ENCODE results near the gene P4HTM. TPM values are rescaled to one million over a fixed set of nuclear protein-coding genes. Genes with fewer than 3 reads are reported as not detected.

P4HTM gene
- total RNA-seq, 4 donors from 2014 or later: 18.5 to 57.2 (median 27.9) TPM

DNA sequence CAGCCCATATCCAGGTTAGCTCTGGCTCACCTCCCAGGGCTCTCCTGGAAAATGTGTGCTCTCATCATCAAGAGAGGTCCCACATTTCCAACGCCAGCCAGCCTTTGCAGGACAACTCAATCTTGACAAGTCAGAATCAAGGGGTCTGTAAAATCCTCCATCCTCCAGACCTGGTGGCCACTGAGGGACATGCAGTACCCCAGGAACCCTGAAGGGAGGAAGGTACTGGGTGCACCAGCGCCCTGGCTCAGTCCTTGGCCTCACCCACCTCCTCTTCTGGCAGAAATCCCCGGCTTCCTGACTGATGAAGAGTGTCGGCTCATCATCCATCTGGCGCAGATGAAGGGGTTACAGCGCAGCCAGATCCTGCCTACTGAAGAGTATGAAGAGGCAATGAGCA, 11.1 kb downstream of the P4HTM start:
- DNase-seq (ENCODE audit: low spot score in 2 of 2): no peak
- H3K4me1 ChIP-seq: peaks cover 6% of the 10 kb centered on the region
- no peaks in the 10 kb centered on the region for H3K27me3 ChIP-seq
- no peak overlapping the region for H3K27ac ChIP-seq
- H3K9me3 ChIP-seq: no peaks in the 10 kb centered on the region
- TF ChIP-seq, protein P1, sequence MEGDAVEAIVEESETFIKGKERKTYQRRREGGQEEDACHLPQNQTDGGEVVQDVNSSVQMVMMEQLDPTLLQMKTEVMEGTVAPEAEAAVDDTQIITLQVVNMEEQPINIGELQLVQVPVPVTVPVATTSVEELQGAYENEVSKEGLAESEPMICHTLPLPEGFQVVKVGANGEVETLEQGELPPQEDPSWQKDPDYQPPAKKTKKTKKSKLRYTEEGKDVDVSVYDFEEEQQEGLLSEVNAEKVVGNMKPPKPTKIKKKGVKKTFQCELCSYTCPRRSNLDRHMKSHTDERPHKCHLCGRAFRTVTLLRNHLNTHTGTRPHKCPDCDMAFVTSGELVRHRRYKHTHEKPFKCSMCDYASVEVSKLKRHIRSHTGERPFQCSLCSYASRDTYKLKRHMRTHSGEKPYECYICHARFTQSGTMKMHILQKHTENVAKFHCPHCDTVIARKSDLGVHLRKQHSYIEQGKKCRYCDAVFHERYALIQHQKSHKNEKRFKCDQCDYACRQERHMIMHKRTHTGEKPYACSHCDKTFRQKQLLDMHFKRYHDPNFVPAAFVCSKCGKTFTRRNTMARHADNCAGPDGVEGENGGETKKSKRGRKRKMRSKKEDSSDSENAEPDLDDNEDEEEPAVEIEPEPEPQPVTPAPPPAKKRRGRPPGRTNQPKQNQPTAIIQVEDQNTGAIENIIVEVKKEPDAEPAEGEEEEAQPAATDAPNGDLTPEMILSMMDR (IDR thresholded peaks at IDR 0.05): no peak
- TF ChIP-seq POLR2AphosphoS5 (IDR thresholded peaks at IDR 0.05): no peak
- TF ChIP-seq EP300 (IDR thresholded peaks at IDR 0.05): no peak
- no peak for TF ChIP-seq POLR2A (IDR thresholded peaks at IDR 0.05)
- peaks cover 14% of the 10 kb centered on the region for H3K36me3 ChIP-seq
- H3K4me3 ChIP-seq: no peak overlapping the region
- 83% methylated on average over 1 of the region's 6 CpGs for WGBS

- Histone ChIP-seq H3K36me3 (no peaks in the 10 kb centered on the region), H3K27me3 (no peaks in the 10 kb centered on the region), H3K4me3 (no peak overlapping the region), H3K9me3 (no peaks in the 10 kb centered on the region), H3K4me1 (peaks cover 27% of the 10 kb centered on the region), H3K27ac (no peak overlapping the region)
- DNase-seq (ENCODE audit: low spot score in 2 of 2): no peak
- 89% methylated on average over 12 of the region's 16 CpGs for WGBS
- TF ChIP-seq POLR2AphosphoS5 (IDR thresholded peaks at IDR 0.05) (no peak), POLR2A (IDR thresholded peaks at IDR 0.05) (no peak), EP300 (IDR thresholded peaks at IDR 0.05) (no peak)
- TF ChIP-seq, protein P1 (IDR thresholded peaks at IDR 0.05): no peak
Measured at GRCh38 chr3:49004352-49005302, 14.6 kb downstream of the P4HTM start.

GRCh38 chr3:49005303-49005680, 15.3 kb downstream of the P4HTM start:
- Histone ChIP-seq H3K4me3 (no peak overlapping the region), H3K36me3 (no peaks in the 10 kb centered on the region), H3K27me3 (no peaks in the 10 kb centered on the region), H3K4me1 (peaks cover 27% of the 10 kb centered on the region), H3K27ac (no peak overlapping the region), H3K9me3 (no peaks in the 10 kb centered on the region)
- no peak for DNase-seq (ENCODE audit: low spot score in 2 of 2)
- WGBS: 86% methylated on average over 3 of the region's 3 CpGs
- TF ChIP-seq, protein P1 (IDR thresholded peaks at IDR 0.05): no peak
- no peak for TF ChIP-seq EP300 (IDR thresholded peaks at IDR 0.05)
- no peak for TF ChIP-seq POLR2AphosphoS5 (IDR thresholded peaks at IDR 0.05)
- TF ChIP-seq POLR2A (IDR thresholded peaks at IDR 0.05): no peak

DNA sequence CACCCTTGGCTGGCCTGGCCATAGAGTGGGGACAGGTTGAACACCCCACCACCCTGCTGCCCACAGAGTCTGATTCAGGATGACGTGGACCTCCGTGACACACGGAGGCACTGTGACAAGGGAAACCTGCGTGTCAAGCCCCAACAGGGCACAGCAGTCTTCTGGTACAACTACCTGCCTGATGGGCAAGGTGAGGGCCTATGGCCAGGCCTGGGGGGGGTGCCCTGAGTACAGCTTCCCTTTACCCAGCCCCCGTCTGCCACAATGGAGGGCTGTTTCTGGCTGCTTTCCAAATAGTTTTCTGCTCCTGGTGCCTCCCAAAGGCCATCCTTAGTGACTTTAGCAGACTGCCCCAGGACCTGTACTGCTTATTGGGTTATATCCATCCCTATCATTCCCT, 16.0 kb downstream of the P4HTM start:
- no peaks in the 10 kb centered on the region for H3K27me3 ChIP-seq
- peaks cover 27% of the 10 kb centered on the region for H3K4me1 ChIP-seq
- TF ChIP-seq EP300 (IDR thresholded peaks at IDR 0.05): no peak
- TF ChIP-seq, protein P1 (IDR thresholded peaks at IDR 0.05): no peak
- DNase-seq (ENCODE audit: low spot score in 2 of 2): no peak
- WGBS: no CpG with 5 or more reads among the region's 5 CpGs
- H3K36me3 ChIP-seq: no peaks in the 10 kb centered on the region
- no peaks in the 10 kb centered on the region for H3K9me3 ChIP-seq
- H3K27ac ChIP-seq: peak overlapping the region; percentile 91
- H3K4me3 ChIP-seq: peak overlapping the region; percentile 69

DNA sequence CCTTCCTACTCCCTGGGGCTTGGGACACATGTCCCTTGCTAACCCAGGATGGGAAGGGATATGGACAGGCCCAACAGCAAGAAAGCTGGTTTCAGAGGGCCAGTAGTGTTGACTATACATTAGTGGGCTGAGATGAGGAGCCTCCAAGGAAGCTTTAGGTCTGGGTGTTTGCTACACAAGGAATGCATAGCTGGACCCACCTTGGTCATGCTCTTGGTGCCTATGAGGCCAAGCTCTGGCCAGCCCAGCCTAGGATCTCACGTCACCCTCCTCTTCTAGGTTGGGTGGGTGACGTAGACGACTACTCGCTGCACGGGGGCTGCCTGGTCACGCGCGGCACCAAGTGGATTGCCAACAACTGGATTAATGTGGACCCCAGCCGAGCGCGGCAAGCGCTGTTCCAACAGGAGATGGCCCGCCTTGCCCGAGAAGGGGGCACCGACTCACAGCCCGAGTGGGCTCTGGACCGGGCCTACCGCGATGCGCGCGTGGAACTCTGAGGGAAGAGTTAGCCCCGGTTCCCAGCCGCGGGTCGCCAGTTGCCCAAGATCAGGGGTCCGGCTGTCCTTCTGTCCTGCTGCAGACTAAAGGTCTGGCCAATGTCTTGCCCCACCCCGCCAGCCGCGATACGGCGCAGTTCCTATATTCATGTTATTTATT, 16.5 kb downstream of the P4HTM start:
- Histone ChIP-seq H3K27ac (peak overlapping the region; percentile 91), H3K27me3 (no peaks in the 10 kb centered on the region), H3K36me3 (peaks cover 1% of the 10 kb centered on the region), H3K4me1 (peaks cover 27% of the 10 kb centered on the region), H3K4me3 (peak overlapping the region; percentile 69), H3K9me3 (no peaks in the 10 kb centered on the region)
- peak in 1 of 2 donors; percentile 82 for DNase-seq (ENCODE audit: low spot score in 2 of 2)
- TF ChIP-seq, protein P1 (IDR thresholded peaks at IDR 0.05): no peak
- TF ChIP-seq EP300 (IDR thresholded peaks at IDR 0.05) (no peak), POLR2A (IDR thresholded peaks at IDR 0.05) (no peak), POLR2AphosphoS5 (IDR thresholded peaks at IDR 0.05) (no peak)
- WGBS: 0% methylated on average over 5 of the region's 32 CpGs
